Activated naive CD8-positive, alpha-beta T cell treated with anti-CD3 and anti-CD28 coated beads, Interleukin-2, amount 50 U/mL, for 16 hours (primary cell): ENCODE data around the gene WDR5.
A peak's percentile ranks its signal among the peaks of the same experiment; 100 is the strongest.

Experiments
- DNase-seq: peaks from one replicate; pipeline ENCODE4 v3.0.0-alpha.2; 2020; ENCODE audit warnings: low read depth, low spot score

WDR5 gene

DNA sequence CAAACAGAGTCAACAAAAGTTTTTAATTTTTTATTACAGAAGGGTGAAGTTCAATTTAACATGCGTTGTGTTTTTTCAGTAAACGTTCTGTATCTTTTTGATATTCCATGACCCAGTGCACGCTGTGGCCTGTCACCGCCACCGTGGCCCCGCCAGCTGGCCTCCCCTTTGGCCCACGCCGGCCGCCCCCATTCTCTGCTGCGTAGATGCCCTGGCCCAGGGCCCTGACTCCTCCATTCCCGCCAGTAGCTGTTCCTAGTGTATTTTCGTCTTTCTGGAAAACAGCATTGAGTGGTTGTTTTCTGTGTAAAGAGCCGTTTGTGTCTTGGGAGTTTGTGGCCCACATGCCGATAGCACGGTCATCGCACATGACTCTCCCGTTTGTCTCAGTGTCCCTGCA lies 22.4 kb downstream of the WDR5 start:
- DNase-seq: no peak

DNA sequence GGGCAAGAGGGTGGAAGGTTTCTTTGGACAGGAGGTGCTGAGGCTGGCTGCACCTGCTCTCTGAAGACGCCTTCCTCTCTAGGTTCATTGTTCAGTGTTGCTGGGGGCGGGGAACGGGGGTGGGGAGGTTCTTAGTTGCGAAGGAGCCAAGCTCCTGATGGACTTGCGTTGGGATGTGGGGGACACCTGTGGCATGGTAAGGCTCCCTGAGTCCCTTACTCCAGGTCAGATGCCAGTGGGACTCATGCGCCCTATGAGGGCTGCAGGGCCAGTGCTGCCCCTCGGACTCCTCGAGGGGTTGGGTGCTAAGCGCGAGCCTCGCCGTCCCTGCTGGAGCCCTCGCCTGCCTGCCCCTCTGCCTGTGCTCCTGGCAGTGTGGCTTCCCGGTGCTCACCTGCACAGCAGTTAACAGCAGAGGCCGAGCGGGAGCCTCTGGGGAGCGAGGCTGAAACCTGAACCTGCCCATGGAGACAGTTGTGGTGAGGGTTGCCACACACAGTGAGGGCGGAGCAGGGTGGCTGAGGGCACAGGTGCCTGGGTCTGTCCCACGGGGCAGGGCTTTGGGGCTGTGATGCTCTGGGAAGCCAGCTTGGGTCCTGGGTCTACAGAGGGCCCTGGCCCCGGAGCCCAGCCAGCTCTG lies 23.0 kb downstream of the WDR5 start:
- DNase-seq: no peak

DNA sequence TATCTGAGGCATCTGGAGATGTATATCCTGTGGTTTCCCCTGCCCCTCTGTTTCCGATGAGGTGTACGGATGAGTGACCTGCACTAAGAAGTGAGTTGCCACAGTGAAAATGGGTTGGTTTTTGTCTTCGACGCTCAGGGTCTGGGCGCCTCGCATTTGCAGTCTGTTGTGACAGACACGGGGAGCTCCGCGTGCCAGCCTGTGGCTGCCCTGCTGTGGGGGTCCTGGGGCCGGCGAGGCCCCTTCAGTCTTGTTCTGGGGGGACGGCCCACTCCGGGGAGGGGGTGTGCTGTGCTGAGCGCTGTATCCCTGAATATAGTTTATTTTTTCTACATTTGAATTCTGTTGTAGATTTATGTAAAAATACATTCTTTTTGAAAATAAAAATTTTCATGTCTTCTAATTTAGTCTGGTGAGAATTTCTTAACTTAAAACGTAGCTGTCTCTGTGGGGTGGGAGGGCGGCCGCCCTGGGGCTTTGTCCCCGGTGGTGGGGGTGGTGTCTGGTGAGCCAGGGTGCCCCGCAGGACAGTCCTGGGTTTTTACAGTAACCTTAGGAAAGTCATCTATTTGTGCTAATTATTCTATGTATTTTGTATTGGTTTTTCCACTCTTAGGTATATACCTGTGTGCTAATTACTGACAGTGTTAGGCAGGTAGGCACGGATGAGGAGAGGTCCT lies 23.8 kb downstream of the WDR5 start:
- no peak for DNase-seq

DNA sequence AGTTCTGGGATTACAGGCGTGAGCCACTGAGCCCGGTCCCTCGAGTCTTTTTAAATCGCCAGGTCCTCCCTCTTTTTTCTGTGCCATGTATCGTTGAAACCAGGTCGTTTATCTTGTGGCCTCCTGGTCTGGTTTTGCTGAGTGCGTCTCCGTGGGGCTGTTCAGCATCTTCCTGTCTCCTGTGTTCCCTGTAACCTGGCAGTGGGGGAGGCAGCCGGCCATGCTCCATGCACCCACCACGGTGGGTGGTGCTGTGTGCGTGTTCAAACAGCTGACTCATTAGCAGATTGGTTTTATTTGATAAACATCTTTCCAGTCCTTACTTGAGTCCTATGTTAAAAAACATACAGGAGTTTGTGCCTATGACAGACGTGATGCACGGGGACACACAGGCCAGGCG lies 25.8 kb downstream of the WDR5 start:
- no peak for DNase-seq

DNA sequence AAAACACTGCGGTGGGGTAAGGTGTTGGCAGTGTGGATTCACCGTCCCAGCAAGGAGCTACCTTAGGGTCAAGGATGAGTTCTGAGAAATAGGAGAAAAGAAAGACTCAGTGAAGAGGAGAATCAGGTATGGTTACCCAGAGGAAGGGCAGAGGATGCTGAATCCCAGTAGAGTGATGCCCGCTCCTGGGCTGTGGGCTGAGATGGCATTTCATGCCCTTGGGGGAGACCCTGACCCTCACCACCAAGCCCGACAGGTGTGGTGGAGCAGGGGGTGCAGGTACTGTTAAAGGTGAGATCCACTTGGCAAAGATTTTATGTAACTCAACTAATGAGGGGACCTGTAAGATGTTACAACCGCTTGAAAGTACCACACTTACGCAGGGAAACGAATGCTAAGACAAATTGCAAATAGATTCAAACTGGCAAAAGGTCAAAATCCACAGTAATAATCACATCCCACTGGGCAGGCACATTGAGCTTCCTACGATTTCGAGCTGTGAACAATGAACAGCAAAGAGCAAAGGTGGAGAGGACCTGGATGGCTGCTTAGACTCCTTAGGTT lies 26.4 kb downstream of the WDR5 start:
- no peak for DNase-seq

DNA sequence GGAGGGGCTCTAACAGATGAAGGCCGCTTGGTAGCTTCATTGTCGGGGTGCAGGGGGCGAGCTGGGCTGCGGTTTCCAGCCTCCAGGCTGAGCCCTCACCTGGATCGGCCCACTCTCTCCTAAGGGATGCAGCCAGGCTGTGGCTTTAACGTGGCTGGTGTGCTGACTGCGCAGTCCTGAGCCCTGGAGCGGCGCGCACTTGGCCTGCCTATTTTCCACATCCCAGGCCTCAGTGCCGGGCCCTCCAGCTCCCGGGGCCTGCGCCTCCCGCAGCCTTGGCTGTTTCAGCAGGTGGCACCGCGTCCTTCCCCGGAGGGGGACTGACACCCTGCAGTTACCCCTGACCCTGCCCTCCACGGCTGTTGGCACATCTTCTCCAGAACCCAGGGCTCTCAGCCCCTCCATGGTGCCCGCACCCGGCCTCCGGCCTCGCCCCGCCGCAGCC lies 27.1 kb downstream of the WDR5 start:
- DNase-seq: no peak

DNA sequence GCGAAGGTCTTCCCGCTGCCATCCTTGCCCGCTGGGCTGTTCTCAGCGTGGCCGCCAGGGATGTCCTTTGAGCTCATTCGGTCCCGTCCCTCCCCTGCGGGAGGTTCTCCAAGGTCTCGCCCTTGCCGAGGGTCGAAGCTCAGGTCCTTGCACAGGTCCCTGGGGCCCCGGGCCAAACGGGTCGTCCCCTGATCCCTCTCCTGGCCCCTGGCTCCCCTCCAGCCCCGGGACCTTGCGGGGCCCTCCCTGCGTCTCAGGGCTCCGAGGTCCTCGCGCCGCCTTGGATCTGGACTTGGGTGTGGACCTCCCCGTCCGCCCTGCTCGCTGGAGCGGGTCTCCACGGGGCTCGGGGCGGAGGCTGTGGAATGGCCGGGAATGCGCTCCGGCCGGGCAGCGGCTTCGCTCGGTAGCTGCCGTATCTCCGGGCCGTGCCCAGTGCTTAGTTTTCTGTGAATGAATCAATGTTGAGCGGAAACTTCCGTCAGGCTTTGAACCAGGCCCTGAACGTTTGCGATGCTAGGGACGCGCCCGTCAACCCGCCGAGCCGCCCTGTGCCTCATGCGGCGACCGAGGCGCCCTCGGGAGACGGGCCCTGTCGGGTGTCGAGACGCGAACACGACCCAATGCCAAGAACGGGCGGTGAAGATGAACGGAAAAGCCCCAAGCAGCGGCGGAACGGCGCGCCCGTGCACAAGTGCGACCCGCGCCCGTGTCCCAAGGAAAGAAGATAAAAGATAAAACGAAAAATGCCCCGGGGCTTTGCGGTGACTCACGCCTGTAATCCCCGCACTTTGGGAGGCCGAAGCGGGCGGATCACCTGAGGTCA lies 27.7 kb downstream of the WDR5 start:
- peak; percentile 47 for DNase-seq

DNA sequence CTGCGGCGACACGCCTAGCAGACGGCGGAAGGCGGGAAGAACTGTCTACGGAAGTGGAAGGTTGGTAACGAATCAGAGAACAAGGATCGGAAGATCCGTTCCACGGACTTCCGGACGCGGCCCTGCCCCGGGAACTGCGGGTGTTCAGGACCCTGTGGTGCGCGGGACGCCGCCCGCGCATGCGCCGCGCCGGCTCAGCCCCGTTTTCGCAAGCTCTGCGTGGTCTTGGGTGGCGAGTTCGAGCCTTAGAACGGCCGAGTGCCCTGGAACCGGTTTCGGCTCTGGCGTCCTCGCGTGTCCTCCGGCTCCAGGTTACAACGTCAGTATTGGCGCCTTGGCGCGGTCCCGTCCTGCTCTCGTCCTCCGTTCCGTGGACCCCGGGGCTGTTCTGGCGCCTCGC lies 29.0 kb downstream of the WDR5 start:
- DNase-seq: no peak

DNA sequence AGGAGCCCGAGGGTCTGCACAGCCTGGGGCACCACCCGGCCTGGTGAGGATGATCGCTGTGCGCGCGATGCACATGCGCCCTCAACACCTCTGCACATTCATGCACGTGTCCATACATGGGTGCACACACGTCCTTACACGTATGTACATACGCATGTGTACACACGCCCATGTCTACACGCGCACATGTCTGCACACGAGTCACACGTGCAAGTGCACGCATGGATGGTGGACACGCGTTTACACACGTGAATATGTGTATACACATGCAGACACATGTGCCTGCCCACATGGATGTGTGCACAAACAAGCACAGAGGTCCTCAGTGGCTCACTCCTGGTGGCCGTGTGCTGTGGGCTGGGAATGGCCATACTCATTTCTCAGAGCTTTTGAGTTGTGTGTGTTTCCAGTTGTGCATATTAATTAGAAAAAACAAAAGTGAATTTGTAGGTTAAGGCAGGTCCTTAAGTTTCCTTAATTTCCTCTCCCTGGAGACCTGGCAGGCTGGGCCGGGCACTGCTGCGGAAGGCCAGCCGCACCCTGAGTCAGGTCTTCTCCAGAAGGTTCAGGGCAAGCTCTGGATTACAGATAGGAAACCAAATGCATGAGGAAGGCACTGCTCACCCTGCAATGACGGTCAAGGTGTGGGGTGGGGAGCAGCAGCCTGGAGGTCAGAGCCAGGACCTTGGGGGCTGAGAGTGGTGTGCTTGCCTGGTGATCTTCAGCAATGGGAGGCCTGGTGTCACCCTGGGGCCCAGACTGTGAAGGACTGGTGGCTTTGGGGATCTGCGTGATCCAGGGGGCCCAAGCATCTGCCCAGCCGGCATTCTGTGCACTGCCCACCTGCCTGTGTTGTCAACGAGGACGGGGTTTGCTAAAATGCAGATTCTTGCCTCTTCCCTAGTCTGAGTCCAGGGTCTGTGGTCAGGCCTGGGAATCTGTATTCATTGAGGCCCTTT lies 29.8 kb downstream of the WDR5 start:
- no peak for DNase-seq

DNA sequence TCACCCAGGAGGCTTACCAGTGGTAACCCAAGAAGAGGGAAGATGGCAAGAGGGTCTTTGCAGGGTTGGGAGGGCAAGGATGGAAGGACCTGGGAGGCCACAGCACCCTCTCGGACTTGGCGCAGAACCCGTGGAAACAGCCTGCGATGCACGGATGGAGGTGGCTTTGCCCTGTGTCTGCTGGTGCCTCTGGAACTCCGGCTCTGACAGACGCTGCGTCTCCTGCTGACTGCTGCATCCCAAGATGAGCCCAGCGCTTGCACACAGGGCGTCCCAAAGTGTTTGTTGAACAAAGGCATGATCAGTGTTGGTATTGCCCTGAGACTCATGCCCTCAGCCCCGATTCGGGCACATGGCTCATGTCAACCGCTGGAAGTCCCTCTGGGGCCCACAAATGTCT lies 30.5 kb downstream of the WDR5 start:
- DNase-seq: no peak

DNA sequence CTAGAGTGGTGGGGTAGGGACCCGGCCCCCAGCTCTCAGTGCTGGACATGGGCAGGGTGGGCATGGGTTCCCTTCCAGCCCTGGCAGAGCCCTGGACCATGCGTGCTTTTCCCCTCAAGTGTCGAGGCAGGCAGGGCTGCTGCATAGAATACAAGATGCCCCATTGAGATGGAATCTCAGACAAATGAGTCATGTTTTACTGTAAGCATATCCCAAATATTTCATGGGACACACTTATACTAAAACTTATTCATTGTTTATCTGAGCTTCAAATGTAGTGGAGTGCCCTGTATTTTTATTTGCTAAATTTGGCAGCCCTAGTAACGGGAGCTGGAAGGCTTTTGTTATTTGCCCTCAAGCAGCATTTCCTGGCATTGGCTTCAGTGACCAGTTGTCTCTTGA lies 31.6 kb downstream of the WDR5 start:
- no peak for DNase-seq

DNA sequence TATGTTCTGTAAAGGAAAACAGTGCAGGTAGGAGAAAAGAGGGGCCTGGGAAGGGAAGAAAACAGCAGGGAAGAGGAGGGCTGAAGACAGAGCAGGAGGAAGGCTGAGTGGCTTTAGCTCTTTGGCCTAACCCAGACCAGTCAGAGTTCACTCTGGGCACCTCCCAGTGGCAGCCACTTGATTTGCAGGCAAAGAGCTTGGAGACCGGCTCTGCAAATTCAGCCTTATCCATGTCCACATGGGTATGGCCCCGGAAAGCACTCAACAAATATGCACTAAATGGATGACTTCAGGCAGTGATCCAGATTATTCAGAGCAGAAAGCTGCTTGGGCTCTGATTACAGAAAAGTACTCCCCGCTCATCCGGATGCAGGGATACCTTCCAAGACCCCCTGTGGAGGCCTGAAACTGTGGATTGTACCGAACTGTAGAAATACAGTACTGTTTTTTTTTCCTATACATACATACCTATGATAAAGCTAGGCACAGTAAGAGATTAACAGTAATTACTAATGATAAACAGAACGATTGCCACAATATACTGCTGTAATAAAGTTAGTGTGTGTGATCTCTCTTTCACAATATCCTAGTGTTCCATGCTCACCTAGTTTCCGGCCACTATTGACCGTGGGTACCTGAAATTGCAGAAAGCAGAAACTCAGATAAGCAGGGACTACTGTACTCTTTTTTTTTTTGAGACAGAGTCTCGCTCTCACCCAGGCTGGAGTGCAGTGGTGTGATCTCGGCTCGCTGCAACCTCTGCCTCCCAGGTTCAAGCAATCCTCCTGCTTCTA lies 33.1 kb downstream of the WDR5 start:
- DNase-seq: no peak

DNA sequence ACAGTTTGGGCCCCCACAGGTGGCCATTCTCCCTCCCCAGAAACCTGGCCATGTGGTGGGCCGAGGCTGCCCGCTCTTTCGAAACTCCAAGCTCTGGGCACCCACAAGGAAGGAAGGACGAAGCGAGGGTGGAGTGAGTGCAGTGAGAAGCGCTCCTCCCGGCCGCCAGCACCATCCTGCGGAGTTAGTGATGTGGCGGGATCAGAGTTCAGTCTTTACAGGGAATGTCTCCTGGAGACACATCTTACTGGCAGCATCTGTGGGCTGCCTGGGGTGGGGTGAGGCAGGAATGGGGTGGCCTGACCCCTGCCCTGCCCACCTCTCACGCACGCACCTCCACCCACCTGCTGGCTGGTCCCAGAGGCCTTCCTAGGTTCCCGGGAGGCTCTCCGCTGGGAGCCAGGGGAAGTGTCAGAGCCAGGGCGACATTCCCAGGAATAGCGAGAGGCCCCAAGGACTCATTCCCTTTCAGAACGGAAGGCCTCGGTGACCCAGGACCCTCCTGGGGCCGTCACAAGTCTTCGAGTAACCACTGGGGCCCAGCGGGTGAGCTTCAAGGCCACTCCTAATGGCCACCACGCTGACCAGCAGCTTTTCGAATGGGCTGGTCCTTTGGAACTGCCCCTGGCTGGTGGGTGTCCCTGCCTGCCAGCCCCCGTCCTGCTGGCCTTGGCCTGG lies 34.0 kb downstream of the WDR5 start:
- DNase-seq: no peak

DNA sequence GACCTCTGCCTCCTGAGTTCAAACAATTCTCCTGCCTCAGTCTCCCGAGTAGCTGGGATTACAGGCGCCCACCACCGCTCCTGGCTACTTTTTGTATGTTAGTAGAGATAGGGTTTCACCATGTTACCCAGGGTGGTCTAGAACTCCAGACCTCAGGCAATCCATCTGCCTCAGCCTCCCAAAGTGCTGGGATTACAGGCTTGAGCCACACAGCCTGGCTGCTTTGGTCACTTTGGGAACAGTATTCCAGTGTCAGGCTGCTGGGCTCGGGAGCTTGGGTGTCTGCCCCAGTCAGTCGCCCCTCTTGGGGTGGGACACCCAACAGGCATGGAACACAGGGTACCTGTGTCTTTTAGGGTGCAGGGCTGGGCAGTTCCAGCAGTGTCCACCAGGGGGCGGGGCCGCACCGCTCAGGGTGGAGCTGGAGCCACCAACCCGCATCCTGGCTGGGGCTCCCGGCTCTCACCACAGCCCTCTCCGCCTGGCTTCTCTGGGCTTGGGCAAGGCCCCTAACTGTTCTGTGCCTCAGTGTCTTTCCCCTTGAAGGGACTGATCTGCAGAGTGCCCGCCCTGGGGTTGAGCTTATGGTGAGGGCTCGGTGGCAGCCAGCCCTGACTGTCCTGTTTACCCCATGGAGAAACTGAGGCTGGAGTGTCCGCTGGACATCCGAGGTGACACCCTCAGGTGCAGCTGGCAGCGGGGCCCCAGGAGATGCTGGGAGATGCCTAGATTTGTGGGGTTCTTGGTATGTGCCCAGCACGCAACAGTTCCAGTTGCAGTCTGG lies 34.8 kb downstream of the WDR5 start:
- DNase-seq: no peak

DNA sequence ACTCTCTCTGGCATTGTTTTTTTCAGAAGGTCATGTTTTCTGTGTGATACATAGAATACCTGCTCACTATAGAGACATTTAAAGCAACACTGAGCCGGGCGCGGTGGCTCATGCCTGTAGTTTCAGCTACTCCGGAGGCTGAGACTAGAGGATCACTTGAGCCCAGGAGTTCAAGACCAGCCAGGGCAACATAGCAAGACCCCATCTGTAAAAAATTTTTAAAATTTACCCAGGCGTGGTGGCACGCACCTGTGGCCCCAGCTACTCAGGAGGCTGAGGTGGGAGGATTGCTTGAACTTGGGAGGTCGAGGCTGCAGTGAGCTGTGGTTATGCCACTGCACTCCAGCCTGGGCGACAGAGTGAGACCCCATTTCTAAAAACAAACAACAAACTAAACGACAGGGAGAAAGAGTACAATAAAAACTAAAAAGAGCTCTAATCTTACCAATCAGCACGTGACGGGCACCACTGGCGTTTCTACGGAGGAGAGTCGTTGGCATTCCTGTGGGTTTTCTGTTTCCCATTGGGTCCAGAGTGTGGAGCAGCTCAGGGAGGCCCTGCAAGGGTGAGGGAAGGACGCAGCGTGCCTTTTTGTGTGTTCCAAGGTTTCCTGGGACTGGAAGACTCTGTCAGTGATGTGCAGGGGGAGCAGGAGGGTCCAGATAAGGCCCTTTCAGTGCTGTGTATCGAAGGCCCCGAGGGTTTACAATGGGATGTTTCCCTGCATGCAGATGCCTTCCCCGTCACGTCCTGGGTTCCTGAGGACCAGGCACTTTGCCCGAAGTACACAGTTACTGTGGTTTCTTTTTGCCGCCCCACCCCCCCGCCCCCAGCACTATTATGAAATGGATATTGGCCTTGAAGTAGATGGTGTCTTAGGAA lies 35.7 kb downstream of the WDR5 start:
- DNase-seq: no peak

DNA sequence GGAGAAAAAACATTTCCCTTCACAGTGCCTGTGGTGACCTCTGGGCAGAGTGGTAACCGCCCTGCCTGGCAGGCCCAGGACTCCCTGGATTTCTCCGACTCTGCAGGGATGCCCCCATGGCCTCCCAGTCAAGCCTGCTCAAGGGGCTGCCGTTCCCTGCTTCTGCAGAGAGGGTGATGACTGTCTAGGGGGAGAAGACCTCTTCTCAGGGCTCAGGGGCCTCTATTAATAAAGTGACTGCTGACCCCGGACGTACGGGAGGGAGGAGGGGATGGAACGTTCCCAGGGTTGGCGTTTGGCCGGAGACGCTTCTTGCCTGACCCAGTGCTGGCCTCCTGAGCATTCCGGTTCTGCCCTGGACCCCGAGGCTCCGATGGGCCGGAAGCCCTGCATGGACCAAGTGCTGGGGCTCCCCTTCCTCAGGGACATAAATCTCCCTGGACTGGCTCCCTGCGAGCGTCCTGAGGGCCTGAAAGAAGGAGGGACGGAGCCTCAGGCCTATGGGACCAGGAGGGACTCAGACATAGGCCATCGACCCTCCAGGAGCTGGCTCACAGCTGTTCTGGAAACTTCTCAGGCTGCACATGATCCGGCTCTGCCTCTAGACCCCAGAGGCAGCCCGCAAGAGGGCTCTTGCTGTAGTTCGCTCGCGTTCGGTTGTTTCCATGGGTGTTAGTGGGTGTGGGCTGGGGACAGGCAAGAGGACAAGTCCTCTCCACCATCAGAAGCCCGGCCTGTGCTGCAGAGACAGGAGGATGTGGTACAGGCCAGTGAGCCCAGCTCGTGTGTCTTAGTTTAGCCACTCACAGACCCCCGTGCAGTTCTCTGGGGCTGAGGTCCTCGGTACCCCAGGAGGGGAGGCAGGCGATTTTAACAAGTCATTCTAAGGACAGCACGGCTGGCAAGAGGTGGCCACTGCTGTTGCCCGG lies 36.6 kb downstream of the WDR5 start:
- DNase-seq: no peak
